SK-N-SH treated with all-trans-retinoic acid at 6 μM for 48 hours (cell line): ENCODE data around the gene CNTLN.

Source experiments
- ARNTL ChIP-seq: fragments of 450-650 bp; formaldehyde crosslinking; IDR thresholded peaks from 2 replicates; pipeline ENCODE4 v1.5.0; 2020; ENCODE audit warnings: low read depth, mild to moderate bottlenecking, moderate library complexity, borderline replicate concordance
- BACH2 ChIP-seq: fragments of 250-450 bp; sonication (Bioruptor Pico); IDR thresholded peaks from 2 replicates; pipeline ENCODE4 v1.9.0; 2021; ENCODE audit warnings: mild to moderate bottlenecking, borderline replicate concordance
- CREB5 ChIP-seq: fragments of 250-450 bp; sonication (Bioruptor Pico); IDR thresholded peaks from 2 replicates; pipeline ENCODE4 v1.5.1; 2020; ENCODE audit warnings: low read depth, mild to moderate bottlenecking, moderate library complexity
- OSR1 ChIP-seq: fragments of 250-450 bp; sonication (Bioruptor Pico); IDR thresholded peaks from 2 replicates; pipeline ENCODE4 v1.8.0; 2022; ENCODE audit warnings: moderate library complexity, mild to moderate bottlenecking, inconsistent platforms
- RARB ChIP-seq: fragments of 250-450 bp; sonication (Bioruptor Pico); IDR thresholded peaks from 2 replicates; pipeline ENCODE4 v1.8.0; 2021; ENCODE audit warnings: mild to moderate bottlenecking, moderate library complexity
- SNAI2 ChIP-seq: fragments of 250-450 bp; sonication (Bioruptor Pico); IDR thresholded peaks from 2 replicates; pipeline ENCODE4 v1.5.0; 2020; ENCODE audit warnings: mild to moderate bottlenecking, moderate library complexity
- TCF4 ChIP-seq: fragments of 250-450 bp; sonication (Bioruptor Pico); IDR thresholded peaks from 2 replicates; pipeline ENCODE4 v1.8.0; 2021; ENCODE audit warnings: mild to moderate bottlenecking, moderate library complexity, borderline replicate concordance
- TOX ChIP-seq: fragments of 250-450 bp; sonication (Bioruptor Pico); IDR thresholded peaks from 2 replicates; pipeline ENCODE4 v1.8.0; 2021; ENCODE audit warnings: mild to moderate bottlenecking, moderate library complexity, borderline replicate concordance
- ZFP30 ChIP-seq: fragments of 450-650 bp; formaldehyde crosslinking; IDR thresholded peaks from 2 replicates; pipeline ENCODE4 v1.5.0; 2022; ENCODE audit warnings: mild to moderate bottlenecking, moderate library complexity
- ZNF565 ChIP-seq: fragments of 450-650 bp; formaldehyde crosslinking; conservative IDR thresholded peaks from 2 replicates; pipeline ENCODE4 v1.5.0; 2020; ENCODE audit warnings: low read depth, mild to moderate bottlenecking, moderate library complexity
- ZNF70 ChIP-seq: fragments of 450-650 bp; formaldehyde crosslinking; IDR thresholded peaks from 2 replicates; pipeline ENCODE4 v1.5.0; 2020; ENCODE audit warnings: mild to moderate bottlenecking, moderate library complexity
- ZNF8 ChIP-seq: fragments of 450-650 bp; formaldehyde crosslinking; IDR thresholded peaks from 2 replicates; pipeline ENCODE4 v1.5.0; 2020; ENCODE audit warnings: mild to moderate bottlenecking, moderate library complexity
- TF ChIP-seq, protein P1 (sequence below): fragments of 250-450 bp; sonication (Bioruptor Pico); IDR thresholded peaks from 2 replicates; pipeline ENCODE4 v1.5.1; 2021; ENCODE audit warnings: mild to moderate bottlenecking, moderate library complexity
- TF ChIP-seq, protein P2 (sequence below): fragments of 250-450 bp; sonication (Bioruptor Pico); IDR thresholded peaks from 2 replicates; pipeline ENCODE4 v1.8.0; 2020; ENCODE audit warnings: mild to moderate bottlenecking, moderate library complexity, borderline replicate concordance

DNA sequence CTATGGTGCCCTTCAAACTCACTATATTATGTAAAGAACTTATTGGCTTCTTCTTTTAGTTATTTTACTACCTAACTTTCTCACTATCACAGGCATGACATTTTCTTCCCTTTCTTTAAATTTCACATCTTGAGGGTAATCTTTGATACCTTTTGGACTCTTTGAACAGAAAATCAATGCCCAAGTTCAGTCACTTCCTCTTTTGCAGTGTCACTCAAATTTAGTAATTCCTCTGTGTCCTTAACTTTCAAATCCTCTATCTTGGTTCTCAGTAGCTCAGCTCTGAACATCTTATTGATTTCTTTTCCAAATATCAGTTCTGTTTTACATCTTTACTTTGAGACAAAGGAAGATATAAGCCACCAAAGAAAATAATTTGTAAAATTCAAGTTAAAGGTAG lies 25.5 kb downstream of the CNTLN start:
- TF ChIP-seq OSR1 (no peak), ZNF565 (no peak), CREB5 (CRISPR knock-in tag) (no peak), SNAI2 (CRISPR knock-in tag) (no peak), ZNF70 (CRISPR knock-in tag) (no peak), ARNTL (CRISPR knock-in tag) (no peak), TCF4 (no peak), RARB (CRISPR knock-in tag) (no peak), ZNF8 (no peak), ZFP30 (CRISPR knock-in tag) (no peak), TOX (CRISPR knock-in tag) (no peak), BACH2 (CRISPR knock-in tag) (no peak)
- TF ChIP-seq, protein P1, sequence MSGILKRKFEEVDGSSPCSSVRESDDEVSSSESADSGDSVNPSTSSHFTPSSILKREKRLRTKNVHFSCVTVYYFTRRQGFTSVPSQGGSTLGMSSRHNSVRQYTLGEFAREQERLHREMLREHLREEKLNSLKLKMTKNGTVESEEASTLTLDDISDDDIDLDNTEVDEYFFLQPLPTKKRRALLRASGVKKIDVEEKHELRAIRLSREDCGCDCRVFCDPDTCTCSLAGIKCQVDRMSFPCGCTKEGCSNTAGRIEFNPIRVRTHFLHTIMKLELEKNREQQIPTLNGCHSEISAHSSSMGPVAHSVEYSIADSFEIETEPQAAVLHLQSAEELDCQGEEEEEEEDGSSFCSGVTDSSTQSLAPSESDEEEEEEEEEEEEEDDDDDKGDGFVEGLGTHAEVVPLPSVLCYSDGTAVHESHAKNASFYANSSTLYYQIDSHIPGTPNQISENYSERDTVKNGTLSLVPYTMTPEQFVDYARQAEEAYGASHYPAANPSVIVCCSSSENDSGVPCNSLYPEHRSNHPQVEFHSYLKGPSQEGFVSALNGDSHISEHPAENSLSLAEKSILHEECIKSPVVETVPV (CRISPR knock-in tag): no peak
- TF ChIP-seq, protein P2, sequence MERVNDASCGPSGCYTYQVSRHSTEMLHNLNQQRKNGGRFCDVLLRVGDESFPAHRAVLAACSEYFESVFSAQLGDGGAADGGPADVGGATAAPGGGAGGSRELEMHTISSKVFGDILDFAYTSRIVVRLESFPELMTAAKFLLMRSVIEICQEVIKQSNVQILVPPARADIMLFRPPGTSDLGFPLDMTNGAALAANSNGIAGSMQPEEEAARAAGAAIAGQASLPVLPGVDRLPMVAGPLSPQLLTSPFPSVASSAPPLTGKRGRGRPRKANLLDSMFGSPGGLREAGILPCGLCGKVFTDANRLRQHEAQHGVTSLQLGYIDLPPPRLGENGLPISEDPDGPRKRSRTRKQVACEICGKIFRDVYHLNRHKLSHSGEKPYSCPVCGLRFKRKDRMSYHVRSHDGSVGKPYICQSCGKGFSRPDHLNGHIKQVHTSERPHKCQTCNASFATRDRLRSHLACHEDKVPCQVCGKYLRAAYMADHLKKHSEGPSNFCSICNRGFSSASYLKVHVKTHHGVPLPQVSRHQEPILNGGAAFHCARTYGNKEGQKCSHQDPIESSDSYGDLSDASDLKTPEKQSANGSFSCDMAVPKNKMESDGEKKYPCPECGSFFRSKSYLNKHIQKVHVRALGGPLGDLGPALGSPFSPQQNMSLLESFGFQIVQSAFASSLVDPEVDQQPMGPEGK (CRISPR knock-in tag): no peak
